ENCODE data around the gene ZBTB7A.

Gene ZBTB7A

DNA sequence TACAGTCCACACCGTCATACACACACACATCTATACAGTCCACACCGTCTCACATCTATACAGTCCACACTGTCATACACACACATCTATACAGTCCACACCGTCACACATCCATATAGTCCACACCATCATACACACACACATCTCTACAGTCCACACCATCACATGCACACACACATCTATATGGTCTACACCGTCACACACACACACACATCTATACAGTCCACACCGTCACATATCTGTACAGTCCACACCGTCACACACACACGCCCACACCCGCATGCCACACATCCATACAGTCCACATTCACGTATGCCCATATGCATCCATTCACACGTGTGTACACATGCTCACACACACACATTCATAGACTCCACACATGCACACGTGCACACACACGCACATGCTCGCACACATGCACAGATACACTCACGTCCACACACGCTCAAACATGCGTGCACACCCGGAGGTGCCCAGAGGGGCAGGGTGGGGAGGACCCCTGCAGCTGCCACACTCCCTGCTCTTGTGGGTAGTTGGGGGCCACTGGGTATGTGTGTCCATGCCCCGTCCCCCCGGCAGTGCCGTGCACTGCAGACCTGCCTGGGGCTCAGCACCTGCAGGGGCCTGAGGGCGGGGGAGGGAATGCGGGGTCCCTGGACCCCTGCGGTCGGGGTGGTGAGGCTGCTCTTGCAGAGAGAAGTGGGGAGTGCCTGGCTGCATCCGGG lies 30.0 kb downstream of the ZBTB7A start:
- no peak for DNase-seq (ENCODE audit: low read depth)

DNA sequence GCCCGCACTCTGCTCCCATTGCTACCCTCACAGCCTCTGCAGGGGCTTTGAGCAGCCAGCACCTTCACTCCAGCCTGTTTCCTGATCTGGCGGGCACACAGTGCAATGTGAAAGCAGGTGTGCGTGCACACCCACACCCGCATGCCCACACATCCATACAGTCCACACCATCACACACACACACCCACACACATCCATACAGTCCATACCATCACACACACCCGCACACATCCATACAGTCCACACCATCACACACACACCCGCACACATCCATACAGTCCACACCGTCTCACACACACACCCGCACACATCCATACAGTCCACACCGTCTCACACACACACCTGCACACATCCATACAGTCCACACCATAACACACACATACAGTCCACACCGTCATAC lies 31.1 kb downstream of the ZBTB7A start:
- no peak for DNase-seq (ENCODE audit: low read depth)

DNA sequence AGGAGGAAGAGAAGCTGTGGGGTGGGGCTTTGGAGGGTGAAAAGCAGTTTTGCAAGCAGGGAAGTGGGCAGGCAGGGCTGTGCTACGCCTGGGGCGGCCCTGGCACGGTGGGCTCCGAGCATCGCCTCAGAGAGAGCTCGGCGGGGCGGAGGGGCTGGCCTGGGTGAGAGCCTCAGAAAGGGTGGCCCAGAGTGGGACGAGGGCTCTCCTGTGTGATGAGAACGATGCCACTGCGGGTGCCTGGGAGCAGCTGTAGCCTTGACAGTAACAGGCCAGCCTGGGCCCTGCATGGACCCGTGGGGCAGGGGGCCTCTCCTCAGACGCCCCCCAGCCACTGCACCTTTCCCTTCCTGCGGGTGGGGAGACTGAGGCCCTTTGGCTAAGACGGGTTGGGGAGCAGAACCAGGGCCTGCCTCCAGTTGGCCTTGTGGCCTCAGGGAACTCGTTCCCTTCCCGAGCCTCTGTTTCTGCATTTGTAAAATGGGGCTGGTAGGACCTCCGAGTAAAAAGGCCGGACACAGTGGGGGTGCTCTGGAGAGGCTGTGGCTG lies 31.6 kb downstream of the ZBTB7A start:
- no peak for DNase-seq (ENCODE audit: low read depth)

DNA sequence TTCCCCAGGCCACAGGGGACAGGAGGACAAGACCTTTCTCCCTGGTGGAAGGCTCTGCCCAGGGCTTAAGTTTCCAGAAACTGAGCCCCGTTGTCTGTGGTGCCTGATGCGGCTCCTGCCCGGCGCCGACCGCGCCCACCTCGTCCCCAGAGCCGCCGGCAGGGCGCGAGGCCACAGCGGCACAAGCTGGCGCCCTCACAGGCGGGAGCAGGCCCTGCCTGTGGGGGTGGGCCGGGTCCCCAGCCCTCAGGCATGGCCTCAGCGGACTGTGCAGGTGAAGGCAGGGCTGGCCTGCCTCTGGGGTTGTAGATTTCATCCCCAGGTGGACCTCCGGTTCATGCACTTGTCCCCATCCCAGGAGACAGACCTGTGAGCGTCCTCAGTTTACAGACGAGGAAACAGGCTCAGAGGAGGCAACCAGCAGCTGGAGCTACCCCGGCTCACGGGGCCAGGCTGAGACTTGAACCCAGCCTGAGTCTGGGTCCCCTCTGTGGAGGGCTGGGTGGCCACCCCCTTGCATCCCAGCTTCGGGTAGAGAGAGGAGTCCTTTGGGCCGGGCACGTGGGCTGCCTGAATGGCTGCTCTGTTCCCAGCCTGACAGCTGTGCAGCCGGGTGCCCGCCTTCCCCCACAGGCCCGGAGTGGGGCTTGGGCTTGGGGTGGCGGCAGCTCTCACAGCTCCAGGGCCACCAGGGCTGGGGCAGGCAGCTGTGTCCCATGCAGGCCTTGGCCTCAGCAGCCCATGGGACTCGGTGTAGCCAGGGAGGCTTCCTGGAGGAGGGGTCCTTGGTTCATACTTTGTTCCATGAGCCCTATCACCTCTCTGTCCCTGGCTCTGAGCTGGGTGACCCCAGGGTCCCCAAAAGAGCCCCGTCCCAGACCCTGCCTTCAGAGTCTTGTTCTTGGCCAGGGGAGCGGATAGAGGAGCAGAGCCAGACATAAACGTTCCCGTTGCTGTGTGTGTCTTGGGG lies 32.4 kb downstream of the ZBTB7A start:
- DNase-seq (ENCODE audit: low read depth) = no peak

DNA sequence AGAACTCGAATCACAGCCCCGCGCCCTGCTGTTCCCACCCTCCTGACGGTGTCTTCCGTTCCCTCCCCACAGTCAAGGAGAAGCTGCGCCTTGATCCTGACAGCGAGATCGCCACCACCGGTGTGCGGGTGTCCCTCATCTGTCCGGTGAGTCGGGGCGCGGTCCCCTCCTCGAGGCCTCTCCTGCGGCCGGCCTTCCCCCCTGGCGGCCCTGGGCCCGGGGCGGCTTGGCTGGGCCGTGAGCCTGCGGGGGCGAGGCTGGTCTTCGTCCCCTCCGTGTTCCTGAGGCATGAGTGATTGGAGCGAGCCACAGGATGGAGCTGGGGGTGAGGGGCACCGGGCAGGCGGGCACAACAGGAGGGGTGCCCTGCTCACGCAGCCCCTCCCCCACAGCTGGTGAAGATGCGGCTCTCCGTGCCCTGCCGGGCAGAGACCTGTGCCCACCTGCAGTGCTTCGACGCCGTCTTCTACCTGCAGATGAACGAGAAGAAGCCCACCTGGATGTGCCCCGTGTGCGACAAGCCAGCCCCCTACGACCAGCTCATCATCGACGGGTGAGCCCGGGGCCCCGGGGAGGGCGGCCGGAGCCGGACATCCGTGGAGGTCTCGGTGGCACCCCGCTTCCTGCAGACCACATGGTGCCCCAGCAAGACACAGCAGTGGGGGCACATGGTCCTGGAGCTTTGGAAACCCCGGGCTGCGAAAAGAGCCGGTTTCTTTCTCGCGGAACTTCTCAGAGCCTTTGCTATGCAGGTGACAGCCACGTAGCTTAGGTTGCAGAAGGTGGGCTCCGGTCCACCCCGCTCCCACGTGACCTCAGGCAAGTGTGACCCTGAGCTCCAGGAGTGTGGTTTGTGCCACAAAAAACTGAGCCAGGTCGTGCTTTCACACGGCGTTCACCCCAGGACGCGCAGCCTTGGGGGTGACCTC lies 33.4 kb downstream of the ZBTB7A start:
- DNase-seq (ENCODE audit: low read depth) = no peak

DNA sequence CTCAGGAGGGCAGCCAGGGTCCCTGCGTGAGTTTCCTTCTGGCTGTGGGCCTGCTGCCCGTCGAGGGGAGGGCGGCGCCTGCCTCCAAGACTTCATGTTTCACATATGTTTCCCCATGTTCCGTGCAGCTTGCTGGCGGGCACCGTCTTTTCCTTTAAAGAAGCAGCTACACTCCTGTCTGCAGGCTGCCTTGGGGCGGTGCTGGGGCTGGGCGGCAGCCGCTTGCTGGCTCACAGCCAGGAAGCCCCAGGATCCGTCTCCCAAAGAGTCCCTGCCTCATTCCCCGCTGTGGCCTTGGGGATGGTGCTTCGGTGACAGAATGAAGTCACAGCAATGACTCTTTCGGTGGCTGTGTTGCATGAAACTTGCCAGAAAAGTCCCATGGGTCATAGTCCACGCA lies 34.3 kb downstream of the ZBTB7A start:
- no peak for DNase-seq (ENCODE audit: low read depth)

DNA sequence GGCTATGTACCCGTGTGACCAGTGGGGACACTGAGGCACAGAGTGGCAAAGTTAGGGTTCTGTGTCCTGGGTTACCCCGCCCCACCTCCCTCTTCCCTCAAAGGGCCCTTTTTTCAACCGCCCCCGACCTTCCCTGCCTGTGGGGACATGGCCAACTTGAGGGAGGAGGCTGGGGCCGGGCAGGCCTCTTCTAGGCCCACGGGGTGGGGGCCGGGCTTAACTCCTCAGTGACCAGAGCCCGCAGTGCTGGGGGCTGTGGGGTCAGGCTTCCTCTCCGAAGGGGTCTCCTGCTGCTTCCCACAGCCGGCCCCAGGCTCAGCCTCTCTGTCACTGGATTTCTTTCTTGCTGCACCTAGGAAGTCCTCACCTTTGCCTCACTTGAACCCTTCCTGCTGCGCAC lies 35.3 kb downstream of the ZBTB7A start:
- no peak for DNase-seq (ENCODE audit: low read depth)

DNA sequence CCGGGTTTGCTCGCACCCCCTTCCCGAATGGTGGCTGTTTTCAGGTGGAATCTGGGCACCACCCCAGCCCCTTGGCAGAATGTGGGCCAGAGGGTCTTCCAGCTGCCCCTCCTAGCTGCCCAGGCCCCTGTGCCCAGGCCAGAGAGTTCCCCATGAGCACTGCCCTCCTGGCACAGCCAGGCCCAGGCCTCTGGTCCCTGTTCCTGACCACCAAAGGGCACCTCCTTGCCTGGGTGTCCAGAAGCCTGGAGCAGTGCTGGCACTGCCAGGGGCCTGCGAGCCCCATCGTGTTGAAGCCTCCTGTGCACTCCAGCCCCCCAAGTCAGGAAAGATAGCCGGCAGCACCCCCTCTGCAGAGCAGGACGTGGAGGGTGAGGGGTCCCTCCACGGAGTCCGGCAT lies 35.7 kb downstream of the ZBTB7A start:
- no peak for DNase-seq (ENCODE audit: low read depth)

DNA sequence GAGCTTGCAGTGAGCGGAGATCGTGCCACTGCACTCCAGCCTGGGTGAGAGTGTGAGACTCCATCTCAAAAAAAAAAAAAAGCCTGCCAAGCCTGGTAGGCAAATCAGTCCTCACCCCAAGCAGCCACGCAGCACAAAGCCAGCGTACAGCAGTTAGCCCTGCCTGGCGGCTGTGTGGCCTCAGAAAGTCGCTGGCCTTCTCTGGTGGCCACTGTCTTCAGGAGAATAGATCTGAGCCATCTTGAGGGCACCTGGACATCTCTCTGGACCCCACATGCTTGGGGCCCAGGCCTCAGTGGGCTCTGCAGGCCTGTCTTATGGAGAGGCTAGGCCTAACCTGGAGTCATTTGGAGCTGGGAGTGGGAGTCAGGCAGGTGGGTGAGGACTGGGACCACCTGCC lies 36.1 kb downstream of the ZBTB7A start:
- no peak for DNase-seq (ENCODE audit: low read depth)

DNA sequence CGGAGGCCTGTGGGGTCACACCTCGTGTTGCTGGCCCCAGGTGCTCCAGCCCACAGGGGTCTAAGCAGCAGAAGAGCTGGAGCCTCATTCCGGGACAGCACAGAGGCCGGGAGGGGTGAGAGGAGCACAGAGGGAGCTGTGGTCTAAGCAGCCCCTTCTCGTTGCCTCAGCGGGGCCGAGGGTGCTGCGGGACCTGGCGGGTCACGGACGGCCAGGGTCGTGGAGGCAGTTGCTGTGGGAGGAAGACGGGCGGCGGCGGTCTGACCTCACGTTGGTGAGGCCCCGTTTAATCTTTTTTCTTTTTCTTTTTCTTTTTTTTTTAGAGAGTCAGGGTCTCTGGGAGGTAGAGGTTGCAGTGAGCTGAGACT lies 37.5 kb downstream of the ZBTB7A start:
- DNase-seq (ENCODE audit: low read depth) = no peak

DNA sequence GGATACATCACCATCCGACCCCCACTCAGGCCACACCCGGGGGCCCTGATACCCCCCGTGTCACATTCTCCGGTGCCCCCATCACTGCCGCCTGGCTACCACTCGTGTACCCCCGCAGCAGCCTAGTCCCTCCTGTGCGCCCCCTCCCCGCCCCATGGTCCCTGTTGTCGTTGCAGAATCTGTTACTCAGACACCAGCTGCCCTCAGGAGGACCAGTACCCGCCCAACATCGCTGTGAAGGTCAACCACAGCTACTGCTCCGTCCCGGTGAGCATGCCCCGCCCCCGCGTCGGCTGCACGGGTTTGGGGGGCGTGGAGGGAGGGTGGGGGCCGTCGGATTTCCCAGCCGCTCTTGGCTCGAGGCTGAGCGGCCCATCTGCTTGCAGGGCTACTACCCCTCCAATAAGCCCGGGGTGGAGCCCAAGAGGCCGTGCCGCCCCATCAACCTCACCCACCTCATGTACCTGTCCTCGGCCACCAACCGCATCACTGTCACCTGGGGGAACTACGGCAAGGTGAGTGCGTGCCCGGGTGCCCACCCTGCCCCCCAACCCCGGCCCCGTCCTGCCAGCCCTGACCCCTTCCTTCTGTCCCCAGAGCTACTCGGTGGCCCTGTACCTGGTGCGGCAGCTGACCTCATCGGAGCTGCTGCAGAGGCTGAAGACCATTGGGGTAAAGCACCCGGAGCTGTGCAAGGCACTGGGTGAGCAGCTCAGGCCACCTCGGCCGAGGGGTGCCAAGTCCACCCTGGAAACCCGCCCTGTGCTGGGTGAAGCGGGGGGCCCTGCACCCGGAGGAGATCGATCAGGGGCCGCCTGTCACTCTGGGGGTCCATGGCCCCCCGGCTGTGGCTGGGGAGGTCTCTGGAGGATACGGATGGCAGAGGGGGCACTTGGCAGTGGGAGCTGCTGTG lies 38.1 kb downstream of the ZBTB7A start:
- no peak for DNase-seq (ENCODE audit: low read depth)

DNA sequence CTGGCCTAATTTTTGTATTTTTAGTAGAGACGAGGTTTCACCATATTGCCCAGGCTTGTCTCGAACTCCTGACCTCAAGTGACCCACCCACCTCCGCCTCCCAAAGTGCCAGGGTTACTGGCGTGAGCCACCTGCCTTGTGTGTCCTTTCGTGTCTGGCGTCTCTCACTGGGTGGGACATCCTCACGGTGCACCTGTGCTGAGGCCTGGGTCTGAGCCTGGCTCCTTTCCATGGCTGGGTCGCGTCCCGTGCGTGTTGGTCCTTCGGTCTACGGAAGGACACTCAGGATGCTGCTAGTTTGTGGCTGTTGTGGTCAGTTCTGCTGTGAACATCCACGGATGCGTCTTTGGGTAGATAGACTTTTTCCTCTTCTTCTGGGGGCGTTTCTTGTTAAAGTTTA lies 39.6 kb downstream of the ZBTB7A start:
- no peak for DNase-seq (ENCODE audit: low read depth)

DNA sequence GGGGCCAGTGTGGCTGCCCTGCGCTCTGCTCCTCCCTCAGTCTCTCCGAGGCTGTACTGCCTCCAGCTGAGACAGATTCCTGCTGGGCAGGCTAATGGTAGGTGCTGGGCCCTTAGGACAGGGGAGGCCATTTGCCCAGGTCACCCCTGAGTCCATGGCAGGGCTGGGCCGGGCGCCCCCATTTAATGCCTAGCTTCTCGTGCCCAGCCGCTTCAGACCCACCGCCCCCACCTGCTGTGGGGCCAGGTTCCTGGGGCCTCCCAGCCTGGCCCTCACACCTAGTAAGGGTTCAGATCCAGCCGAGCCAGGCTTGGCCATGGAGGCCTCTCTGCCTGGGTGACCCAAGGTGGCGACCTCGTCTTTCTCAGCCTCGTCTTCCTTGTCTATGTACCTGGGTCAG lies 41.4 kb downstream of the ZBTB7A start:
- no peak for DNase-seq (ENCODE audit: low read depth)

DNA sequence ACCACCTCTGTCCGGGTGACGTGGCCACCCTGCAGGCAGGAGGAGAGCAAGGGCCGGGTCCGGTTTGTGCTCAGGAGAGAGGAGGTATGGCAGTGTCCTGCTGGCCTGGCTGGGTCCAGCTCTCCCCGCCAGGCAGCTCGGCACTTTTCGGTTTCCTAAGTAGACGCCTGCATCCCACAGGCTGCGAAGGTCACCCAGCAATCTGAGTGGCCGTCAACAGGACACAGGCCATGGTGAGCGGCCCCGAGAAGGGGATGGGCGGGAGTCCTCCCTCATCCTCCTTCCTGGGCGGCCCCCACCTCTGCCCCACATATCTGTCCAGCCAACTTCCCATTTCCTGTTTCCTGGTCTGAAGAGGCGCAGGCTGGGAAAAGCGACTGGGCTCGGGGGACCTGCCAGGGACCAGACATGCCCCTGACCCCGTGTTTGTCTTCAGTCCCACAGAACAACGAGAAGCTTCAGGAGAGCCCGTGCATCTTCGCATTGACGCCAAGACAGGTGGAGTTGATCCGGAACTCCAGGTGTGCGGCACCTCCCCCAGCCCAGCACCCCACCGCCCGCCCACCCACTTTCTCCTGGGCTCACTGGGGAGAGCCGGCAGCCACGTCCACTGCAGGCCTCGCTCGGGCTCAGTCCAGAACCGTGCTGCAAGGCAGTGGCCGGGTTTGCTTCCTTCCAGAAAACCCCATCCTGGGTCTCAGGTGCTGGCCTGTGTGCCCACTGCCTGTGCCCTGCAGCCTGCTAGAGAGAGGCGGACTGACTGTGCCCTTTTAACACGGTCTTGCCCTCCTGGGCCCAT lies 42.9 kb downstream of the ZBTB7A start:
- no peak for DNase-seq (ENCODE audit: low read depth)

DNA sequence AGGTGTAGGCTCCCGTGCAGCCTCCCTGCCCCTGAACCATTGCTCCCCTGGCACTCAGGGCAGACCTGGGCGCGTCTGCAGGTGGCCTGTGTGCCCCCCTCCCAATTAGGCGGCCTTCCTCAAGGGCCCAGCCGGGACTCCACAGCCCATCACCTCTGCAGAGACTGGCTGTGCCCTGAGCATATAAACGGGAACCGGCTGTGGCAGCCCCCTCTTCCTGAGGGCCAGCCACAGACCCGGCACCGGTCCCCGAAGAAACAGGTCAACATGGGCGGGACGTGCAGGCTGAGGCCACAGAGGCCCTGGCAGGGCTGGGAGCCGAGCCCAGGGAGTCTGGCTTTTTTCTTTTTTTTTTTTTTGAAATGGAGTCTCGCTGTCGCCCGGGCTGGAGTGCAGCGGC lies 47.1 kb downstream of the ZBTB7A start:
- DNase-seq (ENCODE audit: low read depth) = no peak

DNA sequence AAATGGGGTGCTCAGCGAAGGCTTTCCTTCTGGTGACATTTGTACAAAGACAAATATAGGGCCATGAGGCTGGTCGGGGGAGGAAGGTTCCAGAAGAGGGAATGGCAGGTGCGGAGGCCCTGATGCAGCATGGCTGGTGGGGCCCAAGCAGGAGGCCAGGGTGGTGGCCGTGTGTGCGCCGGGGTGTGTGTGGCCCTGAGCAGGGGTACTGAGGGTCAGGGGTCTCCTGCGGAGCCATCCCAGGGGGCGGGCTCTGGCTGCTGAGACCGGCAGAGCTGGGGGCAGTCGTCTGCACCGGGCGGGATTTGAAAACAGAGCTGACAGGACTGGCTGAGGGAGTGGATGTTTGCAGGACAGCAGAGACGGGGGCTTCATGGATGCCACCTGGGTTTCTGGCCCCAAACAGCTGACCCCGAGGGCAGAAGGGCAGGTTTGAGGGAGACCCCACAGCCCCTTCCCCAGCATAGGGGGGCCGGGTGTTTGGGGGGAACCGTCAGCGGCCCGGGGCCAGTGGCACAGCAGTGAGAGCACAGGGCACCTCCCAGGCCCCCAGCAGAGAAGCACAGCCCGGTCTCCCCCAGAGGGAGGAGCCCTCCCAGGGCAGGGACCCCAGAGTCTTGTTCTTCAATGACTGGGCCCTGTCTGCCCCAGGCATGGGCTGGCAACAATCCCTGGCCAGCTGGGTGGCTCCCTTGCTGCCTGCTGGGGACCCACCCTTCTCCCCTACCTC lies 47.8 kb downstream of the ZBTB7A start:
- no peak for DNase-seq (ENCODE audit: low read depth)

DNA sequence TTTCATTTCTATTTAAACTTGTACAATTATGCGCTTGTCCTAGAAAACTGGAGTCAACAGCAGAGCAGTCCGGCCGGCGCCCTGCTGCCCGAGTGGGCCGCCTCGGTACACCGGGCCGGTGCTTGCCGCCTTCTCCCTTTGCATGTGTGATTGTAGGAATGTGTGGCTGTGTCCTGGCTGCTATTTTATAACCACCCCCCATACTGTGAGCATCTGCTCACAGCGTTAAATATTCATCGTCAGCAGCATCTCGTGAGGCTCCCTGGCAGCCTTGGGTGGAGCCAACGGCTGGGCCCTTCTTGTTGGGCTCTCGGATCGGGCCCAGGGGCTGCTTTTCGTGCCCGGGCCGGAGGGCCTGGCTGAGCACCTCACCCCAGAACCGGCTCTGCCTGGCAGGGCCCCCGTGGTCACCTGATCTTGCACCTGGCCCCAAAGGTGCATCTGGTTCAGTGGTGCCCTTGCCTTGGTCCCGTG lies 48.5 kb downstream of the ZBTB7A start:
- no peak for DNase-seq (ENCODE audit: low read depth)

DNA sequence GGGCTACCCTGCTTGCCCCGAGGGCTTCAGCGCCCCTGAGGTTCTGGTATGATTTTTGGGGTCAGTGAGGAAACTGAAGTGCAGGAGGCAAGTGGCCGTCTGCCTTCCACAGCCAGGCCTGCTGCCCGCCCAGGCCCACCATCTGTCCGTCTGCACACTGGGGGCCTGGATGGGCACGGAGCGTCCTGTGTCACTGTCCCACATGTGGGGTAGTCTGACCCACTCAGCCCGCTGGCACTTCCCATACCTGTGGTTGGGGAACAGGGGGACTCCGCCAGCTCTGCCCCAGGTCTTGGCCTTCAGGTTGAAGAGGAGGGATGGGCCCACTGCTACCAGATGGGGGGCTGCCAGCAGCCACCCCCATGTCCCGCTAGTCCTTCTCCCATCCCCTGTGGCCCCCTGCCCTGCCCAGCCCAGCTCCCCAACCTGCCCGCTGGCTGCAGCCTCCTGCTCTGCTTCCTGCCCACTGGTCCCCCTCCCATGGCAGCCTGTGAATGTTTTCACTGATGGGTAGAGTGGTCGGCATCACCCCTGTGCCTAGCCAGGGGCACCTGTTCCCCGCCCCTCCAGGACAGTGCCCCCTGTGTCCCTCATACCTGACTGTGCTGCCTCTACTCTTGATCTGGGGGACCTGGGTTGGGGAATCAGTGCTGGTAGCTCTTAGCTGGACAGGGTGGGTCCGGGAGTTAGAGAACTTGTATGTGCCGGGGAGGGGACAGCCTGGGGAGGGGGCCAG lies 49.6 kb downstream of the ZBTB7A start:
- no peak for DNase-seq (ENCODE audit: low read depth)

DNA sequence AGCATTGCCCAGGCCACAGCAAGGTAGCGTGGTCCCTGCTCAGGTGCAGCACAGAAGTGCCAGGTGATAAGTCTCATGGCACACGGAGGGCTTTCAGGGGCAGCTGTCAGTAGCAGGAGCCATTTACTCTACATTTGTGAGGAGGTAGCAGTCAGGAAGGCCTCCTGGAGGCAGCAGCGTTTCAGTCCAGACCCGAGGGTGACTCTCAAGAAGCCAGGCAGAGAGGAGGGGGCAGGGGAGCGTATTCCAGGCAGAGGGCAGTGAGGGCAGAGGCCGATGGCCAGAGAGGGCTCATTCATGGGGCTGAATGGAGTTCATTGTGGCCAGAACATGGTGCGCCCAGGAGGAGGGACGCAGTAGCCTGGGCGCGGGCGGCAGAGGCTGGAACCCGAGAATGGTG lies 50.2 kb downstream of the ZBTB7A start:
- no peak for DNase-seq (ENCODE audit: low read depth)

Data from activated T-cell treated with anti-CD3 and anti-CD28 coated beads for 1 hour (primary cell).